NCI-H1694 (cell line): ENCODE measurements around the gene HOXD9.

ENCODE experiments used
- DNase-seq: peaks from one replicate; lab custom pipeline; 2025; lab: John Stamatoyannopoulos, UW

The HOXD9 gene

DNA sequence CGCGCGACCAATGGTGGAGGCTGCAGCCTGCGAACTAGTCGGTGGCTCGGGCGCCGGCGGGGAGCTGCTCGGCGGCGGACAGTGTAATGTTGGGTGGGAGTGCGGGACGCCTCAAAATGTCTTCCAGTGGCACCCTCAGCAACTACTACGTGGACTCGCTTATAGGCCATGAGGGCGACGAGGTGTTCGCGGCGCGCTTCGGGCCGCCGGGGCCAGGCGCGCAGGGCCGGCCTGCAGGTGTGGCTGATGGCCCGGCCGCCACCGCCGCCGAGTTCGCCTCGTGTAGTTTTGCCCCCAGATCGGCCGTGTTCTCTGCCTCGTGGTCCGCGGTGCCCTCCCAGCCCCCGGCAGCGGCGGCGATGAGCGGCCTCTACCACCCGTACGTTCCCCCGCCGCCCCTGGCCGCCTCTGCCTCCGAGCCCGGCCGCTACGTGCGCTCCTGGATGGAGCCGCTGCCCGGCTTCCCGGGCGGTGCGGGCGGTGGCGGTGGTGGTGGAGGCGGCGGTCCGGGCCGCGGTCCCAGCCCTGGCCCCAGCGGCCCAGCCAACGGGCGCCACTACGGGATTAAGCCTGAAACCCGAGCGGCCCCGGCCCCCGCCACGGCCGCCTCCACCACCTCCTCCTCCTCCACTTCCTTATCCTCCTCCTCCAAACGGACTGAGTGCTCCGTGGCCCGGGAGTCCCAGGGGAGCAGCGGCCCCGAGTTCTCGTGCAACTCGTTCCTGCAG lies at the start of gene HOXD9:
TSS of gene HOXD9 (plus strand) at position 37 of the 728 bp plus-strand sequence. CDS start at position 87, 50 bp downstream.
- DNase-seq, result no peak

DNA sequence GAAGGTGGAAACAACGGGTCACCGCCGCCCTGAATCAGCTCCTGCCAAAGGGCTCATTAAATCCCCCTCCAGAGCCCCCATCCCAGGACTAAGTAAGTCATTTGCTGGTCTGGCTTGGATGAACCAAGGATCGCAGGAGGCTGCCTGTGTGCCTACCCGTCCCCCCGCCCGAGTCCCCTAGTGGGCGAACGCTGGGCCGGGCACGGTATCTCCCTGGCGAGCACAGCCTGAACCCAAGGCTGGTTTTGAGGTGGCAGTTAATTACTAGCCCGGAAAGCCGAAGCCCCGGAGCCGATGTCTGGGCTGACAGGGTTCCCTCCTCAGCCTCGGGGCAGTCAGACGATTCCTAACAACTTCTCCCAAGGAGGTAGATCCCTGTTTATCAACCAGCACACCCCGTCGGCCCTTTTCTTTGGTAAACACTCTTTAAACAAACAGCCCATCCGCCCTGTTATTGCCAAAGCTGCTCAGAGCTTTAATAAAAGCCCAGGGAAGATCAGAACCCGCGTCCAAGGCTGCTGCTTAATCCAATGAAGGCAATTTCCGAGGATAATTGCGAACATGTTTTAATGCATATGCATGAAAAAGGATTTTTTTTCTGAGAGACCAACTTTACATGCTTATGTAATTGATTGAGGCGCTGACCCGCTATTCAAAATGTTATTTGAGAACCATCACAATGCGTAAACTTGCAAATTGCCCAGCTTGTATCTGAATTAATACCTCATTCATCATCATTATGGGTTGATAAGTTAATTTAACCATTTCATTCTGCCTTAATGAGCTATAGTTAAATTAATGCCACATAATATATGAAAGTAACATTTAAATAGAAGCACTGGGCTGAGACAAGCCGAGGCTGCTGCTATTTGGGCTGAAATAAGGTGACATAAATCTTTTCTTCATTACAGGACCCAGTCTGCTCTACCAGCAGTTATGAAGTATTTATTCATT lies 49.3 kb upstream of the HOXD9 start:
- no peak for DNase-seq

DNA sequence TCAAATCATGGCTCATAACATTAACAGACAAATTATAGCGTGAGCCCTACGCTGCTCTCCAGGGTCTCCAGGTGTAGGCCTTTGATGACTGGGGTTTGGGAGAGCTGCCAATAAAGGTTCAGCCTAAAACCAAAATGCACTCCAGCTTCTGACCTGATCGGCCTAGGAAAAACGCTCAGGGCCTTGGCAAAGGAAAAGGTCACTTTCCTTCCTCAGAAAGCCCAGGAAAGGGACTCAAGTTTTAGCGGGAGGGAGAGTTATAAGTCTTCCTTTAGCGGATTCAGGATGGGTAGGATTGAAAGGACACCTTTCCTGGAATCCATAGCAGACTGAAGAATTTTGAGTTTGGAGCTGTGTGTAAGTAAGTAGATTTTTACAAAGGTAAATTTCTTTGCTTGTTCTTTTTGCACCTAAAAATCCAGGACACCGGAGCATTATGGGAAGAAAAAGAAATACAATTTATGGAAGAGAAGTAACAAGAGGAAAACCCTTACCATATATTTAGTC lies 47.5 kb upstream of the HOXD9 start:
- no peak for DNase-seq

DNA sequence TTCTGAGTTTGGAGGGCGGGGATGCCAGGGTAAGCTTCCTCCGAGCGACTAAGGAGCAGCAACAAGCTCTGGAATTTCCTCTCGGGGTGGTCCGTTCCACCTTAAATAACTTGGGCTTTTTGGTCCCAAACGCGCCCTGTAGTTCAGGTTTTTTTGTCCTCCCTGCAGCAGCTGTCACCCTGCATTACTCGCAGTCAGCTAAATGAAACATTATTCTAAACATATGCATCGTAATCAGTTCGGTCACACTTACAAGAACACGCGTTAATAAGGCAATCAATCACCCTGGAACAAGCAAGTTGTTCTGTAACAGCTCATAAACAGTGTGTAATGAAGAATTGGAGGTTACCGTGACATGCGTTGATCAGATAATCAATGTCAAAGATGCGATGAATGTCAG lies 47.0 kb upstream of the HOXD9 start:
- DNase-seq, result peak; percentile 90

DNA sequence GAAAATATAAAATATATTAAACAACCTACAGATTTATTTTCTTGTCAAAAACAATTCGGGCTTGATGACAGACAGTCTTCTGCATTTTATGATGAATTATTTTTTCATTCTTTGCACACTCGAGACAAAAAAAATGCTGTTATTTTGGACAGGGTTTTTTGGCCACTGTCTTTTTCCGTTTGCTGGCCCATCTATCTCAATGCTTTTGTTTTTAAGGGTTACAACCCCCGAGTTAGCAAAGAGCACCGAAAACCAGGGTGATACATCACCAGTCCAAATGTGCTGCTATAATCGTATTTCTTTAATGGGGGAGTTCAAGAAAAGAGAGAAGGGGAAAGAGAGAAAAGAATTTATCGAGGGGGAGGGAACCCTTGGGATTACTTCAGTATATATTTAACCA lies 46.5 kb upstream of the HOXD9 start:
- DNase-seq, result no peak

DNA sequence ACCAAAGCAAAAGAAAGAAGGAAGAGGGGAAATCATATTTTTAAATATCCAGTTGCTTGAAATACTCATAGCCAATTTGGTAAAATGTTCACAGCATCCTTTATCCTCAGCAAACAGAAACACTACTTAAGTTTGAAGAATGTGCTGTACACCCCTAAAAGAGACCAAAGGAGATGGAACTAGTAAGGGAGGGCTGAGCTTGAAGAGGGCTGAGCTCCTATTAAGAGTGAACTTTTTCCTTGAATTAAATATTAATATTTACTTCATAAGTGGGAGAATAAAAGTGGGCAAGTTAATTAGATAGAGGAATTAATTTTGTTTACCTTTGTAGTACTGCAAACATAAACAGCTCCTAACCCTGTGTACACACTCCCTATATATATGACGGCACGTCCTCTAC lies 45.7 kb upstream of the HOXD9 start:
- no peak for DNase-seq

DNA sequence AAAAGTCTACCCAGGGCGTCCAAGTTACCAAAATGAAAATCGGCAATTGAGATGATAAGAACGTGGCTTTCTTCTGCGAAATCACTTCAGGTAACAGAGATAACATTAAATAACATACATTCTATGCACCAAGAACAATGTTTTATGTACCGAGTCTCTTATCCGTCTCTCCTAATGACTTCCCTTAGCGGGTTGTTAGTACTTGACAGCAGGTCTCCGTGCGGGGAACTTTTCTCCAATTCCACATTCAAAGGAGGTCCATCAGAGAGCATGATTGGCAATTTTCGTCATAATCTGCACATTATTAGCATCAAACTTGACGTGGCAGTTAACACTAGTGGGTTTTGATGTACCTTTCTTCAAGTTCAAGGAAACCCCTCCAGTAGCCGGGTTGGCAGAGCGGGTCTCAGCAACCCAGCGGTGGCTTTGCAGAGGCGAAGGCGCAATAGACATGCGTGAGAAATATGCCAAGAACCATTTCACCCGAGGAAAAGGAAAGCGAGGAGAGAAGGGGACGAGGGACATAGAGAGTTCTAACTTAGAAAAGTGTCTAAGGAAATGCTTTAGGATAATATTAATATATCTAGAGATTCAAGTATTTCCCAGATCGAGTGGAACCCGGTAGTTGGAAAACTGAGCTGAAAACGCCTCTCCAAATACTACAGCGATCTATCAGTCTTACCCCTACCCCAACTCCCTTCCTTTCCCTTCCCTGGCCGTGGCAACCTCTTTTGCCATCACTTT lies 43.8 kb upstream of the HOXD9 start:
- no peak for DNase-seq

DNA sequence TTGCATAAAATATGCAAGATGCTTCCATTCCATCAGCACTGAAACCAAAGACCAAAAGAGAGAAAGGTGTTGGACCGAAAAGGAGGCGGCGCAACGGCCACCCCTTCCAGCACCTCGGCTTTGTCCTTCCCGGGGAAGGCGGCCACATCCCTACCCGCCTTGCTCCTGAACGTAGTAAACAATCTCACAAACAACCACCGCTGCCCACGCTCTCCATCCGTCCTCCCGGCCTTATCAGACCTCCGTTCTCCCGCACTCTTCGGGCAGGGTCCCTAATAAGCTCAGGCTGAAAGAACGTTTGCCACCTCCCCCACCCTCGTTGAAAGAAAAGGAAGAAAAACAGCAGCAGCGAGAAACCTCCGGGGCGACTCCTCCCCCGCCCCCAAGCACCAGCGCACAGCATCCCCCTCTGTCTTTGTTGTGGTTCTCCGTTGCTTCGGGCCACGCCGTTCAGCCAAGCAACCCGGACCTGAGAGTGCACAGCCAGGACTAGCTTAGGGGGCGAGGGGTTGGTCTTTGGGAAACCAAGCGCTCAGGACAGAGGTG lies 43.2 kb upstream of the HOXD9 start:
- no peak for DNase-seq

DNA sequence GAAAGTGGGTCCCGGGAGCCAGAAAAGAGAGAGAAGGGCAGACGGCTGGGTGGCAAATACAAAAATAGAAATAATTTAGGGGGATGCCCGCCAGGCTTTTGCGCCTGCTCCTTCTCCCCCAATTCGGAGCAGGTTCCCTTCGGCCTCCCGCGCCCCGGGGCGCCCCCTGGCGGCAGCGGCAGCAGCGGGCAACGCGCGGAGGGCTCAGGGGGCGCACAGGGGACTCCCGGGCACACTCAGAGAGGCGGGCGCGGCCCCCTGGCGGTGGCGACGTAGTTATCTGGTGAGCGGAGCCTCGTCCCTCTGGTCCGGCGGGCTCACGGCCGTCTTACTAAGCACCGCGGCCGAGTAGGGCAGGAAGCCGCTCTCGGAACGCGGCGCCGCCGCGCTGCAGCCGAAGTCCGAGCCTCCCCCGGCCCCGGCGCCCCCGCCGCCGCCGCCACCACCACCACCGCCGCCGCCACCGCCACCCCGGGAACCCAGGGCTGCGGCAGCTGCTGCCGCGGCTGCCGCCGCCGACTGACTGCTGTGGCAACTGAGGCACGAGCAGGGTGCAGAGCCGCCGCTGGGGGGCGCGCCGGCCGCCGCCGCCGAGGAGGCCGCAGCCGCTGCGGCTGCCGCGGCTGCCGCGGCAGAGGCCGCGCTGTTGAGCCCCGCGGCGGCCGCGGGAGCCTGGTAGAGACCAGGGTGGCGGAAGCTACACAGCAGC lies 42.5 kb upstream of the HOXD9 start:
- peak; percentile 69 for DNase-seq

DNA sequence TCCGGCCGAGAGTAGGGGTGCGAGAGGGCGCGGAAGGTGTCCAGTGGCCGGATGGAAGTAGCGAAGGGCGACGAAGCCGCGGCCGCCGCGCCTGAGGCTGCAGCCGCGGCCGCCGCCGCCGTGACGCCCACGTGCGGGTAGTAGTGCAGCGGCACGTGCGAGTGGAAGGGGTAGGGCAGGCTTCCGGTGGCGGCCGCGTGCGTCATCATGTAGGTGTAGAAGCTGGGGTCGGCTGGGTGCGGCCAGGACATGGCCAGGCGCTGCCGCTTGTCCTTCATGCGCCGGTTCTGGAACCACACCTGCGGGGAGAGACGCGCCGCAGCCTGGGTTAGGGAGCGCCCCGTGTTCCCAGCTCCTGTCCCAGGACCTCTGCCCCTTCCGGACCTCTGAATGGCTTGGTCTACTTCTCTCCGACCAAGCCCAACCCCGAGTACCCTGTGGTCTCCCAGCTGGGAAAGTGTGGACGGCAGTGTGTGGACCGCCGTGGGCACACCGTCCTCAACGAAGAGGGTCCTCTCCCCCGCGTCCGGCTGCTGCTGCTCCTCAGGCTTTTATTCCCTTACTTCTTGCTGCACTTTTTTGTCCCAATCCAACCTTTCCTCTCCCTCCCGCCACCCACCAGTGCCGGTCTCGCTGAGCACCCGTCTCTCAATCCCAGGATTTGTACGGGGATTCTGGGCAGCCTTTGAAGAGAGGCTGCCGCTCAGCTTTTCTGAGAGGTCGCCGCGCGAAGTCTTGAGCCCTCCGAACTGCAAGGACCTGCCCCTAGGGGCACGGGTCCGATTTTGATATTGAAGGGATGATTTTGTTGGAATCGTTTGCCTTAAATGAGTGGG lies 41.8 kb upstream of the HOXD9 start:
- DNase-seq, result no peak

DNA sequence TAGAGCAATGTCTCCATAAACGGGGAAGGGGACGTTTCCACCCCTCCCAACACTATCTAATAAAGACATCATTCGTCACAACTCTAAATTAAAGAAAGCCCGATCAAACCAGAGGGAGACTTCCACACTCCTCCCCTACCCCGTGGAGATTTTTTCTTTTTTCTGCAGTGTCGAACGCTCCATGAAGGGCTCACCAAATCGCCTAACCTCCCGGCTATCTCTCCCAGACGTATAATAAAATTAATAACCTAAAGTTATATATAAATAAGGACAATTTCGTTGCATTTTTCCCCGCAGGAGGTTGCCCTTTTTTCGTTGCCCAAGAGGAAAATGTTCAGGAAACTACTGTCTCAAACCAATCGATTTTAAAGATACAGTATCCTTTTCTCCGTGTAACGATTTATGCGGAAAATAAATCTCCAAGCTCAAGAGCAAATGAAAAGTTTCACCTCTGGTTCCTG lies 41.1 kb upstream of the HOXD9 start:
- no peak for DNase-seq

DNA sequence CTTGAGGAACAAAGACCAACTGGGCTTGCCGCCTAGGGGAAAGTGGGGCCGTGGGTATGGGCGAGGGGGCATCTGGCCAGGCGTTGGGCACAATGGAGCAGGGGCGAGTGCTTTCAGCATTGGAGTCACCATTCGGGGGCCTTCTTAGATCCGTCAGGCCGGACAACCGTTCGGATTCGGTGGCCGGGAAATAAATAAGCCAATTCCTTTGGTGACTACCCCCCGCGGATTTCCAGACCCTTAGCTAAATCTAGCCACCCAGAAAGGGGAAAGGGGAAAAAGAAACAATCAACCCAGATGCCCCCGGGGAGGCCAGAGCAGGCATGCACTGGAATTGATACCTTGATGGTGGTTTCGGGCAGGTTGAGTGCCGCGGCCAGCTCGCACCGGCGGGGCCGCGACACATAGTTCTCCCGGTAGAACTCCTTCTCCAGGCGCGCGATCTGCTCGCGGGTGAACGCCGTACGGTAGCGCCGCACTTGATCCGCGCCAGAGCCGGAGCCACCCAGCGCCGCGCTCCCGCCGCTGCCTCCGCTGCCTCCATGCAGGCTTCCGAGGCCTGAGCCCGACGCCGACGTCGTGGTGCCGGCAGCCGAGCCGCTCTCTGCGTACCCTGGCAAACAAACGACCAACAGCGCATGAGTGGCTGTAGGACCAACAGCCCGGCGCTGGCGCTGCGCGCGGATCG lies 40.5 kb upstream of the HOXD9 start:
- no peak for DNase-seq

DNA sequence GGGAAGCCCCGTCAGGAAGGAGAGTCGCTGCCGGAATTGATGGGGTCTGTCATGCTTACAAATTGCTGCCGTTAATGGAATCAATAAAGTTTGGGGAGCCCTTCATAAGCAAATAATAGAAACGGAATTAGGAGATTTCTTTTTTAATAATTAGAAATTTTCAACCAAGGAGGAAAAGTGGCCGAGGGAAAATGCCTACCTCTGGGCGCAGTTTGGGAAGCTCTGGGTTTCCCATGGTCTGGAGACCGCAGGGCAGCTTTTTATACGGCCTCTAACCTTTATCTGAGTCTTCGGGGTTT lies 40.0 kb upstream of the HOXD9 start:
- no peak for DNase-seq

DNA sequence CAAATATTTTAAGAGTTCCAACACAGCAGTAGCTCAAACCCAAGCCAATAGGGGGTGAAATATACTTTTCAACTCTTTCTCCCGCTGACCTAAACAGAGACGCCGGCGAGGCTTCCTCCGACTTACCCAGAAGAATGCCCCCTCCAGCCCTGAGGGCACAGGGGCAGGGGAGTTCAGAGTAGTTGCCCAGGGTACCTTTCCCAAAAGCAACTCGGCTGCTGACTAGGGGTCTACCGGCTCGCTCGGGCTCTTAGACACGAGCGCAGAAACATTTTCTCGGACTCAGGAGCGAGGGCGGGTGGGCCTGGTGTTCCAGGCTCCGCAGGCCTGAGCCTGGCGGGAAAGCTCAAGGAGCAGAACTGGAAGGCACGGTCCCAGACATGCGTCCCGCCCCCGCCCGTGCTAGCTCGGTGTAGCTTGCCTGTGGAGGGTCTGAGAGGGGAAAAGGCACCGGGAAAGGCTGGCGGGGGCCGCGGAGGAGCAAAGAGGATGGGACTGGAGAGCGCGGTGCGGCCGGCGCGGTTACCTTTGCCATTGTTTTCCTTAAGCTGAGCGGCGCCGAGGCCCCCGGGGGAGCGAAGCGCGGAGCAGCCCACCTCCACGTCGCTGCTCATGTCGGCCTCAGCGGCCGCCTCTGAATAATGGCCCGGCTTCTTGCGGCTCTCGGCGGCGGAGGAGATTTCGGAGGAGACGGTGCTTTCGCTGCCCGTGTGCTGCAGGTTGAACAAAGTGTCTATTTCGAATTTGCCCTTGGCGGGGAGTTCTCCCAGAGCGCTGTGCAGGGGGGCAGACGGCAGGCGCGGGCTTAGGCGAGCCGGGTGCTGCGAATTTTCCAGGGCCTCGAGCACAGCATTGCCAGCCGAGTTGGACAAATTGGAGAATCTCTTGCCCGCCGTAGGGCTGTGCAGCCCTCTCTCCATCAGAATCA lies 39.4 kb upstream of the HOXD9 start:
- DNase-seq, result no peak

DNA sequence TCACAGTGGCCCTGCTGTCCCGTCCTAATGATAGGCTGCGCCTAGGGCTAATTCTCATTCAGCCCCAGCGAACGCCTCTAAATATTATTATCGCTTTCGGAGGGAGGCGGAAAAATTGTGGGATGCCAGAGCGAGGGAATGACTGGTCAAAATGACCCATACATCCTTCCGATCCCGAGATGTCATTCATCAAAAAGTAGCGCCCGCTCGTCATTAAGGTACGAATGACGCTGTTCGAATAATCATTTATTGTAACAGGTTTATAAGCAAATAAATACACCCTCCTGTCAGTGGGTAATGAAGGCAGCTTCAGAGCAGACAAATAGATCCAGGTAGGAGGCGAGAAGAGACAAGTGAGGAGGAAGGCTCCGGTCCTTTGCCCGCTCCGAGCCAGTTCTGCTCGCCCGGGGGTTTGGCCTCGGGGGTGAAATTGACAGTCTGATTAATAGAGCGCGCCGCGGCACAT lies 38.7 kb upstream of the HOXD9 start, which contains the start of gene EVX2:
TSS of gene EVX2 (minus strand) at position 167 of the 466 bp plus-strand sequence. CDS start 186 bp downstream, outside the sequence.
- DNase-seq, result no peak

DNA sequence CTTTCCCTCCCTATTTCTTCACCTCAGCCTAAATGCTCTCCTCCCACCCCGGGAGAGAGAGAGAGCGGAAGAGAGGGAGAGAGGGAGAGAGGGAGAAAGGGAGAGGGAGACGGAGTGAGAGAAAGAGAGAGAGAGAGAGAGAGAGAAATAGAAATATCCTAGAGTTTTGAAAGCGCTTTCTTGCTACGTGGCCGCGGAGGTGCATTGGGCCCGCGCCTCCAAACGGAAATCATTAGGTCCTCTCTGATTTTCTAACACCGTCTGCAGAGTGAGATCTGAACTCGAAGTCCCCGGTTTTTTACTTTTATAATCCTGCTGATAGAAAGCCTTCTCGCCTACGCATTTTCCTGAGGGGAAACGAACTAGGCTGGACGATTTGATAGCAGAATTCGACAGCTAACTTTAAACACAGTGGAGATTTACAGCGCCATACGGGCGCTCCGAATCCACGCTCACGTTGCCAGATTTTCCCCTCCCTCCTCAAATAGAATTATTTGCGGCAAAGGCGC lies 37.9 kb upstream of the HOXD9 start:
- DNase-seq, result no peak

DNA sequence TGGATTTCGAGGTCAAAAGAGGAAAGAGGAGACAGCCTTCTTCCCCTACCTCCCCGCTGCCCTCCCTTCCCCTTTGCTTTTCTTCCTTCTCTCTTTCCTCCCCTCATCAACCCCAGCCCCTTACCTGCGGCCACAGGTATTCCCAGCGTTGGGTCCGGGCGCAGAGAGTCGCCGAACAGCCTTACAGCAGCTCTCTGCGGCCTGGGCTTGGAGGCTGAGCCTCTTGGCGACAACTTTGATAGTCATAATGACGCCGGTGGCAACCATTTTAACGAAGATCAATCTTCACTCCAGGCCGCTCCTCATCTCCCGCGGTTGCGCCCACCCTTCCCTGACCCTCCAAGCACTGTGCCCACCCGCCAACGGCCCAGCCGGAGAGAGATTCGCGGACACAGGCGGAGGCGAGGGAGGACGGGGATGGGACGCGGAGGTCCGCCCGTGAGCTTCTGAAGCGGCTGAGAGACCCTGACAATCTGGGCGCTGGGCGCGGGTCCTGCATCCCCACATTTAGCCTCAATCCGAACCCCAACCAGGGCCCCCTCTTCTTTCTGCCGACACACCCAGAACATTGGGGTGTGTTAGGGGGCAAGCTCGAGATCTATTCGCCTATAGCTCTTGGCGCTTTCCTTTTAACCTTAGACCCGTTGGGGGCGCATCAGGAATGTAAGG lies 37.3 kb upstream of the HOXD9 start:
- no peak for DNase-seq
